Liver (tissue), 9 donors: ENCODE results near the gene KRTAP10-3. TPM values are rescaled to one million over a fixed set of nuclear protein-coding genes. Genes with fewer than 3 reads are reported as not detected.

Experiments
- DNase-seq: peaks from one replicate; pipeline ENCODE4 v3.0.0-alpha.2; 2017; ENCODE audit warnings: low spot score
- H3K27ac ChIP-seq, 2 donors: one replicate each; pipeline ENCODE4 v1.7.0; 2013; ENCODE audit warnings: inconsistent platforms in 2 of 2, low read length in 2 of 2, control low read depth in 1 of 2, low read depth in 1 of 2, mild to moderate bottlenecking in 1 of 2
- H3K27me3 ChIP-seq, 4 donors: one replicate each; pipeline versions ENCODE4 v1.6.1 to v1.7.0; 2013; ENCODE audit warnings: low read length in 3 of 4, inconsistent platforms in 1 of 4, mild to moderate bottlenecking in 1 of 4, moderate library complexity in 1 of 4; ENCODE audit not compliant: control insufficient read depth in 4 of 4, insufficient read depth in 4 of 4
- H3K36me3 ChIP-seq, 4 donors: one replicate each; pipeline versions ENCODE4 v1.6.1 to v1.7.0; 2013; ENCODE audit warnings: low read length in 3 of 4, mild to moderate bottlenecking in 3 of 4, low read depth in 1 of 4, moderate library complexity in 1 of 4; ENCODE audit not compliant: control insufficient read depth in 4 of 4, insufficient read depth in 3 of 4
- H3K4me1 ChIP-seq, 4 donors: one replicate each; pipeline versions ENCODE4 v1.6.1 to v1.7.0; 2013; ENCODE audit warnings: low read length in 3 of 4, mild to moderate bottlenecking in 3 of 4, moderate library complexity in 1 of 4; ENCODE audit not compliant: control insufficient read depth in 4 of 4, insufficient read depth in 4 of 4
- H3K4me3 ChIP-seq, 3 donors: one replicate each; pipeline versions ENCODE4 v1.6.1 to v1.7.0; 2013; ENCODE audit warnings: low read length in 3 of 3, control low read depth in 1 of 3, low read depth in 1 of 3, mild to moderate bottlenecking in 1 of 3
- H3K9ac ChIP-seq, 2 donors: one replicate each; pipeline ENCODE4 v1.7.0; 2013; ENCODE audit warnings: low read length in 2 of 2, mild to moderate bottlenecking in 2 of 2, moderate library complexity in 2 of 2, control low read depth in 1 of 2, low read depth in 1 of 2
- H3K9me3 ChIP-seq, 4 donors: one replicate each; pipeline versions ENCODE4 v1.6.1 to v1.7.0; 2013; ENCODE audit warnings: low read length in 3 of 4; ENCODE audit not compliant: control insufficient read depth in 4 of 4
- FOXA2 ChIP-seq: IDR thresholded peaks from 2 replicates; pipeline ENCODE4 v1.6.1; 2016; ENCODE audit warnings: antibody characterized with exemption
- GABPA ChIP-seq, 2 donors: IDR thresholded peaks in 1 of 2; conservative IDR thresholded peaks in 1 of 2; 2 replicates each; pipeline ENCODE4 v1.6.1; 2016; ENCODE audit warnings: antibody characterized with exemption in 2 of 2, mild to moderate bottlenecking in 1 of 2, moderate library complexity in 1 of 2
- HNF4A ChIP-seq, 2 donors: conservative IDR thresholded peaks; 2 replicates each; pipeline ENCODE4 v1.6.1; 2016; ENCODE audit warnings: antibody characterized with exemption in 2 of 2, mild to moderate bottlenecking in 2 of 2
- HNF4G ChIP-seq: IDR thresholded peaks from 2 replicates; pipeline ENCODE4 v1.6.1; 2016; ENCODE audit warnings: antibody characterized with exemption
- JUND ChIP-seq, 2 donors: IDR thresholded peaks; 2 replicates each; pipeline ENCODE4 v1.6.1; 2016; ENCODE audit warnings: antibody characterized with exemption in 2 of 2
- NR2F2 ChIP-seq: IDR thresholded peaks from 2 replicates; pipeline ENCODE4 v1.6.1; 2016; ENCODE audit warnings: antibody characterized with exemption
- RXRA ChIP-seq, 2 donors: IDR thresholded peaks; 2 replicates each; pipeline ENCODE4 v1.6.1; 2017 to 2018; ENCODE audit warnings: antibody characterized with exemption in 2 of 2, mild to moderate bottlenecking in 1 of 2
- SP1 ChIP-seq: IDR thresholded peaks from 2 replicates; pipeline ENCODE4 v1.6.1; 2018; ENCODE audit warnings: antibody characterized with exemption, mild to moderate bottlenecking
- TAF1 ChIP-seq: conservative IDR thresholded peaks from 2 replicates; pipeline ENCODE4 v1.6.1; 2016; ENCODE audit warnings: antibody characterized with exemption, mild to moderate bottlenecking
- YY1 ChIP-seq: IDR thresholded peaks from 2 replicates; pipeline ENCODE4 v1.6.1; 2016; ENCODE audit warnings: antibody characterized with exemption, mild to moderate bottlenecking
- WGBS: extraction: QIAGEN DNeasy Blood & Tissue Kit; methylation state at CpG from one replicate; pipeline ENCODE4 v1.1.7; 2013; 5-methylcytosine and 5-hydroxymethylcytosine counted together
- polyA plus RNA-seq, 2 donors: library from polyadenylated mRNA; stranded (reverse) in 1 of 2; unstranded in 1 of 2; fragments of 200-250 nt in 1 of 2; fragments of >200 nt in 1 of 2; fragmentation: Nextera tagmentation in 1 of 2; extraction: Ambion mirVana in 1 of 2; gene quantifications; one replicate each; pipeline versions ENCODE4 v1.2.1 to v1.2.3, GENCODE V29; 2013 to 2015
- total RNA-seq, 2 donors: library from RNA; depleted of rRNA; stranded (reverse); fragments of >200 nt; gene quantifications; one replicate each; pipeline ENCODE4 v1.2.3, GENCODE V29; 2014
- TF ChIP-seq, protein P1 (sequence below): IDR thresholded peaks from 2 replicates; pipeline ENCODE4 v1.6.1; 2016; ENCODE audit warnings: antibody characterized with exemption, mild to moderate bottlenecking
- TF ChIP-seq, protein P2 (sequence below): IDR thresholded peaks from 2 replicates; pipeline ENCODE4 v1.6.1; 2016; ENCODE audit warnings: antibody characterized with exemption
- TF ChIP-seq, protein P3 (sequence below): IDR thresholded peaks from 2 replicates; pipeline ENCODE4 v1.6.1; 2016; ENCODE audit warnings: antibody characterized with exemption
- donor health status: healthy.
- donor health status: healthy.
- donor health status: healthy.
- donor health status: healthy.
- donor health status: healthy.

KRTAP10-3 gene
- total and polyA plus RNA-seq, 4 donors = not detected

DNA sequence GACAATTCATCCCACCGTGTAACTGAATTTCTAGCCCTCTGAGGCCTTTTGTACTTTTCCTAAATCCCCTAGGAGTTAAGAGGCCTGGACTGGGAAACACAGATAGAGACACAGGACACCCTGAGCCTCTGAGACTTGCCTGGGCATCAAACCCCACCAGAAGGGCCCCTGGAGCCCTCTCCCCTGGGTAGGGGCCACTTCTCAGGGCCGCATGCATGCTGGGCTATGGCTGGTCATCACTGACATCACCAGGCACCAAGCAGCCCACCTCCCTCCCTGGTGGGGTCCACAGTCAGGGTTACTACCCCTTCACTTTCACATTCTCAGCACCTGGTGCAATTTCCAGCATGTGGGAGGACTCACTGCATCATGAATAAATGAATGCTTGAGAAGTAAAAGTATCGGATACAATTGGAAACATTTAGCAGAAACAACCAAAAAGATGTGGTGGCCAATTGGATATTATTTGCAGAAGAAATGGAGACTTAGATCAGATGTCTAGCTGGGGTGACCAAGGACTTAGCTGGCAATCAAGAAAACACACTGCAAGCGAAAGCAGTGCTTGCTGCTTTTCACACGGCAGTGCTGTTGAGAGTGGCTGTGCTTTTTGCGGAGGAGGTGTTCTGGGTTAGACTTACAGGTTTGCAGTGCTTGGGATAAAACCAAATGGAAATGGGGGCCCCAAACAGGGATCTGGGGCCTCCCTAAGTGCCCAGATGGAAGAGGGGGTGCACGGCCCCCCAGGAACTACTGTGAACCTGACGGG lies 40.9 kb upstream of the KRTAP10-3 start:
- DNase-seq = no peak
- H3K9ac ChIP-seq = no peak overlapping the region
- peaks cover 0 to 6% (median 4%) of the 10 kb centered on the region in 4 donors for H3K9me3 ChIP-seq
- H3K27ac ChIP-seq = no peak overlapping the region
- H3K27me3 ChIP-seq = no peaks in the 10 kb centered on the region
- no peak for TF ChIP-seq RXRA (IDR thresholded peaks at IDR 0.05)
- no peak for TF ChIP-seq FOXA2
- no peak for TF ChIP-seq HNF4G
- TF ChIP-seq, protein P1, sequence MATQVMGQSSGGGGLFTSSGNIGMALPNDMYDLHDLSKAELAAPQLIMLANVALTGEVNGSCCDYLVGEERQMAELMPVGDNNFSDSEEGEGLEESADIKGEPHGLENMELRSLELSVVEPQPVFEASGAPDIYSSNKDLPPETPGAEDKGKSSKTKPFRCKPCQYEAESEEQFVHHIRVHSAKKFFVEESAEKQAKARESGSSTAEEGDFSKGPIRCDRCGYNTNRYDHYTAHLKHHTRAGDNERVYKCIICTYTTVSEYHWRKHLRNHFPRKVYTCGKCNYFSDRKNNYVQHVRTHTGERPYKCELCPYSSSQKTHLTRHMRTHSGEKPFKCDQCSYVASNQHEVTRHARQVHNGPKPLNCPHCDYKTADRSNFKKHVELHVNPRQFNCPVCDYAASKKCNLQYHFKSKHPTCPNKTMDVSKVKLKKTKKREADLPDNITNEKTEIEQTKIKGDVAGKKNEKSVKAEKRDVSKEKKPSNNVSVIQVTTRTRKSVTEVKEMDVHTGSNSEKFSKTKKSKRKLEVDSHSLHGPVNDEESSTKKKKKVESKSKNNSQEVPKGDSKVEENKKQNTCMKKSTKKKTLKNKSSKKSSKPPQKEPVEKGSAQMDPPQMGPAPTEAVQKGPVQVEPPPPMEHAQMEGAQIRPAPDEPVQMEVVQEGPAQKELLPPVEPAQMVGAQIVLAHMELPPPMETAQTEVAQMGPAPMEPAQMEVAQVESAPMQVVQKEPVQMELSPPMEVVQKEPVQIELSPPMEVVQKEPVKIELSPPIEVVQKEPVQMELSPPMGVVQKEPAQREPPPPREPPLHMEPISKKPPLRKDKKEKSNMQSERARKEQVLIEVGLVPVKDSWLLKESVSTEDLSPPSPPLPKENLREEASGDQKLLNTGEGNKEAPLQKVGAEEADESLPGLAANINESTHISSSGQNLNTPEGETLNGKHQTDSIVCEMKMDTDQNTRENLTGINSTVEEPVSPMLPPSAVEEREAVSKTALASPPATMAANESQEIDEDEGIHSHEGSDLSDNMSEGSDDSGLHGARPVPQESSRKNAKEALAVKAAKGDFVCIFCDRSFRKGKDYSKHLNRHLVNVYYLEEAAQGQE = no peak
- TF ChIP-seq, protein P2, sequence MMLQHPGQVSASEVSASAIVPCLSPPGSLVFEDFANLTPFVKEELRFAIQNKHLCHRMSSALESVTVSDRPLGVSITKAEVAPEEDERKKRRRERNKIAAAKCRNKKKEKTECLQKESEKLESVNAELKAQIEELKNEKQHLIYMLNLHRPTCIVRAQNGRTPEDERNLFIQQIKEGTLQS = no peak
- TF ChIP-seq NR2F2 = no peak
- TF ChIP-seq JUND (IDR thresholded peaks at IDR 0.05) = no peak
- TF ChIP-seq SP1 = no peak
- no peak for TF ChIP-seq YY1
- no peak for TF ChIP-seq GABPA (IDR thresholded peaks at IDR 0.05 in 1 of 2, conservative IDR thresholded peaks at IDR 0.05 in 1 of 2)
- 85% methylated on average over 8 of the region's 8 CpGs for WGBS
- no peak overlapping the region for H3K4me3 ChIP-seq
- H3K4me1 ChIP-seq = no peaks in the 10 kb centered on the region
- no peaks in the 10 kb centered on the region for H3K36me3 ChIP-seq

DNA sequence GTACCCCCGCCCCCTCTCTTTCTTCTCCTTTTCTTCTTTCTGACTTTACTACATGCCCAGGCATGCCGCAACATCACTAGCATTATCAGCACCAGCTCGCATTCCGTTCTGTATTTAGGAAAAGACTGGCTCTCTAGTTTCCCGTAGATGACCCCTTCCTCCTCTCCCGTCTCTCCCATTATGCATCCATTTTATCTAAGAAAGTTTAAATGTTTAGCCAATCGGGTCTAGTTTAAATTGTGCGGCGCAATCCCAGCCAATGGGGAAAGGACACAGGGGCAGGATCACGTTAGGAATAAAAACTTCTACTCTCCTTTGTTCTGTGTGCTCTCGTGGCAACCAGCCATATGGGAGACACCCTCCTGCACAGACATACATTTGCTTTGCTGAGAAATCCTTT lies 39.5 kb upstream of the KRTAP10-3 start:
- Histone ChIP-seq H3K4me1 (peaks cover 1 to 13% (median 7%) of the 10 kb centered on the region in 4 donors), H3K27ac (no peak overlapping the region), H3K27me3 (no peaks in the 10 kb centered on the region), H3K9ac (no peak overlapping the region), H3K4me3 (no peak overlapping the region), H3K36me3 (no peaks in the 10 kb centered on the region), H3K9me3 (no peaks in the 10 kb centered on the region)
- TF ChIP-seq NR2F2 = no peak
- TF ChIP-seq, protein P3, sequence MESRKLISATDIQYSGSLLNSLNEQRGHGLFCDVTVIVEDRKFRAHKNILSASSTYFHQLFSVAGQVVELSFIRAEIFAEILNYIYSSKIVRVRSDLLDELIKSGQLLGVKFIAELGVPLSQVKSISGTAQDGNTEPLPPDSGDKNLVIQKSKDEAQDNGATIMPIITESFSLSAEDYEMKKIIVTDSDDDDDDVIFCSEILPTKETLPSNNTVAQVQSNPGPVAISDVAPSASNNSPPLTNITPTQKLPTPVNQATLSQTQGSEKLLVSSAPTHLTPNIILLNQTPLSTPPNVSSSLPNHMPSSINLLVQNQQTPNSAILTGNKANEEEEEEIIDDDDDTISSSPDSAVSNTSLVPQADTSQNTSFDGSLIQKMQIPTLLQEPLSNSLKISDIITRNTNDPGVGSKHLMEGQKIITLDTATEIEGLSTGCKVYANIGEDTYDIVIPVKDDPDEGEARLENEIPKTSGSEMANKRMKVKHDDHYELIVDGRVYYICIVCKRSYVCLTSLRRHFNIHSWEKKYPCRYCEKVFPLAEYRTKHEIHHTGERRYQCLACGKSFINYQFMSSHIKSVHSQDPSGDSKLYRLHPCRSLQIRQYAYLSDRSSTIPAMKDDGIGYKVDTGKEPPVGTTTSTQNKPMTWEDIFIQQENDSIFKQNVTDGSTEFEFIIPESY = no peak
- TF ChIP-seq YY1 = no peak
- TF ChIP-seq RXRA (IDR thresholded peaks at IDR 0.05) = no peak
- no peak for TF ChIP-seq JUND (IDR thresholded peaks at IDR 0.05)
- TF ChIP-seq TAF1 = no peak
- no peak for TF ChIP-seq HNF4A (conservative IDR thresholded peaks at IDR 0.05)
- no peak for TF ChIP-seq GABPA (IDR thresholded peaks at IDR 0.05 in 1 of 2, conservative IDR thresholded peaks at IDR 0.05 in 1 of 2)
- peak; percentile 8 for DNase-seq
- WGBS = 81% methylated on average over 11 of the region's 11 CpGs
